Nephron (organoid): ENCODE data around the gene EXOC6.

Experiments used
- H3K27ac Mint-ChIP-seq, 3 experiments: 2 replicates each; pipeline ENCODE4 v1.8.0; 2020; ENCODE audit warnings: mixed read lengths in 3 of 3, mild to moderate bottlenecking in 2 of 3, moderate library complexity in 1 of 3
- H3K27me3 Mint-ChIP-seq: 2 replicates; pipeline ENCODE4 v1.8.0; 2021; ENCODE audit warnings: low read depth, mild to moderate bottlenecking, moderate library complexity, mixed read lengths
- H3K36me3 Mint-ChIP-seq: 2 replicates; pipeline ENCODE4 v1.8.0; 2020; ENCODE audit warnings: low read depth, mixed read lengths
- H3K4me1 Mint-ChIP-seq: 2 replicates; pipeline ENCODE4 v1.8.0; 2020; ENCODE audit warnings: mixed read lengths
- H3K4me3 Mint-ChIP-seq, 3 experiments: 2 replicates each; pipeline ENCODE4 v1.8.0; 2020; ENCODE audit warnings: mild to moderate bottlenecking in 3 of 3, mixed read lengths in 3 of 3, moderate library complexity in 2 of 3
- H3K9me3 Mint-ChIP-seq: 2 replicates; pipeline ENCODE4 v1.8.0; 2020; ENCODE audit warnings: mixed read lengths
- CTCF ChIP-seq, 3 experiments: fragments of 200-600 bp; sonication (generic); IDR thresholded peaks; one replicate each; pipeline ENCODE4 v1.5.0; 2021; ENCODE audit warnings: antibody characterized with exemption in 3 of 3; ENCODE audit not compliant: unreplicated experiment in 3 of 3

EXOC6 gene

GRCh38 chr10:93080350-93081046 is 232.2 kb downstream of the EXOC6 start:
- Mint-ChIP-seq H3K4me3 (peak overlapping the region in 2 of 3 experiments; percentile 42 to 60), H3K4me1 (peaks cover 36% of the 10 kb centered on the region), H3K27me3 (peaks cover 52% of the 10 kb centered on the region), H3K9me3 (no peaks in the 10 kb centered on the region), H3K27ac (peak overlapping the region in 2 of 3 experiments; percentile 24 to 53), H3K36me3 (no peaks in the 10 kb centered on the region)
- TF ChIP-seq CTCF (IDR thresholded peaks at IDR 0.05; ENCODE audit: unreplicated experiment in 3 of 3), result peak; percentile 86 to 88 (median 86)

GRCh38 chr10:93081318-93081717 is 233.0 kb downstream of the EXOC6 start:
- Mint-ChIP-seq H3K36me3 (no peaks in the 10 kb centered on the region), H3K4me1 (peaks cover 32% of the 10 kb centered on the region), H3K27me3 (peaks cover 52% of the 10 kb centered on the region)

GRCh38 chr10:93081834-93082233 is 233.5 kb downstream of the EXOC6 start:
- H3K4me1 Mint-ChIP-seq, result peaks cover 28% of the 10 kb centered on the region
- no peaks in the 10 kb centered on the region for H3K9me3 Mint-ChIP-seq
- H3K36me3 Mint-ChIP-seq, result no peaks in the 10 kb centered on the region
- TF ChIP-seq CTCF (IDR thresholded peaks at IDR 0.05; ENCODE audit: unreplicated experiment in 3 of 3), result no peak
- peak overlapping the region in 1 of 3 experiments; percentile 25 for H3K27ac Mint-ChIP-seq
- H3K4me3 Mint-ChIP-seq, result no peak overlapping the region
- peaks cover 49% of the 10 kb centered on the region for H3K27me3 Mint-ChIP-seq

More at GRCh38 chr10:93081318-93081717, 233.0 kb downstream of the EXOC6 start:
- no peak overlapping the region for H3K4me3 Mint-ChIP-seq
- TF ChIP-seq CTCF (IDR thresholded peaks at IDR 0.05; ENCODE audit: unreplicated experiment in 3 of 3), result no peak
- H3K9me3 Mint-ChIP-seq, result no peaks in the 10 kb centered on the region
- no peak overlapping the region for H3K27ac Mint-ChIP-seq

GRCh38 chr10:93083743-93084539 is 235.6 kb downstream of the EXOC6 start:
- Mint-ChIP-seq H3K36me3 (no peaks in the 10 kb centered on the region), H3K27me3 (peaks cover 31% of the 10 kb centered on the region), H3K27ac (no peak overlapping the region), H3K4me1 (peaks cover 32% of the 10 kb centered on the region), H3K4me3 (no peak overlapping the region), H3K9me3 (no peaks in the 10 kb centered on the region)
- TF ChIP-seq CTCF (IDR thresholded peaks at IDR 0.05; ENCODE audit: unreplicated experiment in 3 of 3), result no peak

- TF ChIP-seq CTCF (IDR thresholded peaks at IDR 0.05; ENCODE audit: unreplicated experiment in 3 of 3), result no peak
- no peak overlapping the region for H3K27ac Mint-ChIP-seq
Observed at GRCh38 chr10:93085272-93085859, 237.0 kb downstream of the EXOC6 start.

More at GRCh38 chr10:93085272-93085859, 237.0 kb downstream of the EXOC6 start:
- Mint-ChIP-seq H3K9me3 (no peaks in the 10 kb centered on the region), H3K4me1 (peaks cover 19% of the 10 kb centered on the region), H3K27me3 (peaks cover 26% of the 10 kb centered on the region), H3K36me3 (no peaks in the 10 kb centered on the region), H3K4me3 (no peak overlapping the region)
